ENCODE data around the gene FAM53B. TPM values are rescaled to one million over a fixed set of nuclear protein-coding genes. Genes with fewer than 3 reads are reported as not detected.

Gene FAM53B
- total RNA-seq, 2 experiments from 2014 or later, result 15.1 to 18.0 TPM

DNA sequence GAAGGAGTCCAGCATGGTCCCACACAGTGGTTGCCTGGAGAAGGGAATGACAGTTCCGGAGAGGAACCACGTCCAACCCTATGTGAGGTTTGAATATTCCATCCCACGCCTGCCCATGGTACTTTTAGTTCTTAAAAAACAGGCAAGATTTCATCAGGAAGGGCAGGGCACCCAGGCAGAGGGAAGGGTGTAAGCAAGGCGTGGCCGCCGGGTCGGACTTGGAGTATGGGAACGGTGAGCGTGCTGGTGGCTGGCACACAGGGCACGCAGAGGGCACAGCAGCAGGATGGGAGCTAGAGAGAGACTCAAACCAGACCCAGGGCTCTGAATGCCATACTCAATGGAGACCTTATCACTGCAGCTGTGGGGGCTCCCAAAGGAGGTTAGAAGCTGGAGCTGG, 34.3 kb downstream of the FAM53B start:
- DNase-seq, result no peak
- Mint-ChIP-seq H3K27me3 (no peaks in the 10 kb centered on the region), H3K9me3 (no peaks in the 10 kb centered on the region), H3K4me1 (ENCODE audit: low read depth) (peaks cover 78% of the 10 kb centered on the region), H3K27ac (no peak overlapping the region), H3K4me3 (no peak overlapping the region), H3K36me3 (ENCODE audit: low read depth) (peaks cover 8% of the 10 kb centered on the region)
- ATAC-seq, result no peak
- intact Hi-C loops (cut with micrococcal nuclease), result no loop called here
- TF ChIP-seq, protein P1, sequence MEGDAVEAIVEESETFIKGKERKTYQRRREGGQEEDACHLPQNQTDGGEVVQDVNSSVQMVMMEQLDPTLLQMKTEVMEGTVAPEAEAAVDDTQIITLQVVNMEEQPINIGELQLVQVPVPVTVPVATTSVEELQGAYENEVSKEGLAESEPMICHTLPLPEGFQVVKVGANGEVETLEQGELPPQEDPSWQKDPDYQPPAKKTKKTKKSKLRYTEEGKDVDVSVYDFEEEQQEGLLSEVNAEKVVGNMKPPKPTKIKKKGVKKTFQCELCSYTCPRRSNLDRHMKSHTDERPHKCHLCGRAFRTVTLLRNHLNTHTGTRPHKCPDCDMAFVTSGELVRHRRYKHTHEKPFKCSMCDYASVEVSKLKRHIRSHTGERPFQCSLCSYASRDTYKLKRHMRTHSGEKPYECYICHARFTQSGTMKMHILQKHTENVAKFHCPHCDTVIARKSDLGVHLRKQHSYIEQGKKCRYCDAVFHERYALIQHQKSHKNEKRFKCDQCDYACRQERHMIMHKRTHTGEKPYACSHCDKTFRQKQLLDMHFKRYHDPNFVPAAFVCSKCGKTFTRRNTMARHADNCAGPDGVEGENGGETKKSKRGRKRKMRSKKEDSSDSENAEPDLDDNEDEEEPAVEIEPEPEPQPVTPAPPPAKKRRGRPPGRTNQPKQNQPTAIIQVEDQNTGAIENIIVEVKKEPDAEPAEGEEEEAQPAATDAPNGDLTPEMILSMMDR (IDR thresholded peaks at IDR 0.05), result no peak
- POLR2A ChIA-PET, result interaction anchor here (2.3 to 5.6 kb wide), 2 partner anchors 8 to 12 kb away, joined by 16 to 27 read pairs; no protein-coding TSS in a partner anchor
- CTCF ChIA-PET, result interaction anchor here (3.0 kb wide), 1 partner anchor 32 kb away, joined by 14 read pairs; no protein-coding TSS in a partner anchor

DNA sequence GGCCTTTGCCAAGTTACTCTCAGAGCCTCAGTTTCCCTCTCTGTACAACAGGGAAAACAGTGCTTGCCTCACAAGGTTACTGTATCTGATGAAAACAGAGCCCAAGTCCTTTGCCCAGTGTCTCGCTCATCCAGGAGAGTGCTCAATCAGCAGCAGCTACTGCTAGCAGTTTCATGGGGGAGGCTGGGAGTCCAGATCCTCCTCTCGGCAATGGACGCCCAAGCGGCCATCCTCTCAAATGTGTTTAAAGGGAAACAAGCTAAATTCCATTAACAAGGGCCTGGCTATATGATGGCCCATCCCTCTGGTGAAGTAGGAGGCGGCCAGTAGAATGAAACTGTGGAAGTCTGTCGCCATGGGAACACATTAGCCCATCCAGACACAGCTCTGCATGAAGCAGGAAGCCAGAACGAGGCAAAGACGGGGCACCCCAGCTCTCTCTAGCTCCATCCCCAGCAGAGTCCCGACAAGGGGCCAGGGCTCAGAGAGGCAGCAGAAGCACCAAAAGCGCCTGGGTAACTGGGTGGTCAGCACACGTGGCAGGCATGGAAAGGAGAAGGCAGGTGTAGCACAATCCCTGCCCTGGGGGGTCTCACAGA, 35.2 kb downstream of the FAM53B start:
- ATAC-seq, result no peak
- Mint-ChIP-seq H3K27ac (peak overlapping the region; percentile 21), H3K4me1 (ENCODE audit: low read depth) (peaks cover 81% of the 10 kb centered on the region), H3K27me3 (no peaks in the 10 kb centered on the region), H3K9me3 (no peaks in the 10 kb centered on the region), H3K4me3 (no peak overlapping the region), H3K36me3 (ENCODE audit: low read depth) (peaks cover 13% of the 10 kb centered on the region)
- no peak for DNase-seq
- TF ChIP-seq, protein P1 (IDR thresholded peaks at IDR 0.05), result no peak
- intact Hi-C loops (cut with micrococcal nuclease), result no loop called here
- ChIA-PET POLR2A (interaction anchor here (1.7 to 5.6 kb wide), 3 partner anchors 9 to 19 kb away, joined by 7 to 27 read pairs (median 16); no protein-coding TSS in a partner anchor), CTCF (interaction anchor here (0.8 to 3.0 kb wide), 4 partner anchors 8 to 32 kb away, joined by 3 to 14 read pairs (median 4); no protein-coding TSS in a partner anchor)

DNA sequence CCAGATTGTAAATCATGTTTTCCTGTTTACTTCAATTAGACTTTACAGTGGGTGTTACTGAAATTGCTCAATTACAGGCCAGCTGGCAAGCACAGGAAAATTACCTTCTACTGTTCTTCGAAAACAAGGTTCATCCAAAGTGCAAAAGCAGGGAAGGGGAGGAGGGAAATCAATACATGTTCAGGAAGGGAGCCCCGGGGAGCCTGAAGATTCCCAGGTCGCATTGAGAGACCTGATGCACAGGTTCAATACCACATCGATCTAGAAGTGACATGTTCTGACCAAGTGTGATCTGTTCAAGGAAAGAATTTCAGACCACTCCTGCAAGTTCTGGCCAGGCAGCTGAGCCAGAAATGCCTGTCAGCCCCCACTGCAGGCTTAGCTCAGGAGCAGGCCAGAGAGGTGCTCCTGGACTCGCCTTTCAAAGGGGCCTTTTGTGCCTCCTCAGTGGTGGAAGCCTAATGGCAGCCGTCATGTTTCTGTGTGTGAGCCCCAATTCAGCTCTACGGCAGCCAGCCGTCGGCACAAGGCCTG, 35.9 kb downstream of the FAM53B start:
- H3K9me3 Mint-ChIP-seq, result no peaks in the 10 kb centered on the region
- CTCF ChIA-PET, result interaction anchor here (0.7 to 4.7 kb wide), 7 partner anchors 9 to 33 kb away, joined by 3 to 44 read pairs (median 4); no protein-coding TSS in a partner anchor
- peak overlapping the region; percentile 51 for H3K27ac Mint-ChIP-seq
- H3K4me1 Mint-ChIP-seq (ENCODE audit: low read depth), result peaks cover 77% of the 10 kb centered on the region
- ATAC-seq (no peak), DNase-seq (no peak)
- H3K36me3 Mint-ChIP-seq (ENCODE audit: low read depth), result peaks cover 14% of the 10 kb centered on the region
- H3K4me3 Mint-ChIP-seq, result no peak overlapping the region
- no peaks in the 10 kb centered on the region for H3K27me3 Mint-ChIP-seq
- POLR2A ChIA-PET, result interaction anchor here (1.1 to 5.6 kb wide), 7 partner anchors 9 to 56 kb away, joined by 3 to 27 read pairs (median 7); no protein-coding TSS in a partner anchor
- TF ChIP-seq, protein P1 (IDR thresholded peaks at IDR 0.05), result no peak
- intact Hi-C loops (cut with micrococcal nuclease), result no loop called here

DNA sequence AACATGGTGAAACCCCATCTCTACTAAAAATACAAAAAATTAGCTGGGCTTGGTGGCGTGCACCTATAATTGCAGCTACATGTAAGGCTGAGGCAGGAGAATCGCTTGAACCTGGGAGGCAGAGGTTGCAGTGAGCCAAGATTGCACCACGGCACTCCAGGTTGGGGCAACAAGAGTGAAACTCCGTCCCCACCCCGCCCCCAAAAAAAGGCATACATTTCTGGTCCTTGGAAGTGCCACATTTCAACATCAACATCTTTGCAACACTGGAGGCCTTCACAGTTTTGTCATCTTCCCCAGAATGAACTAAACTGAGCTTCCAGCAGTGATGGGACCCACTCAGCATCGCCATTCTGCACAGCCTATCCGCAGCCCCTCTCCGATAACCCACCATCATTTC, 36.6 kb downstream of the FAM53B start:
- ChIA-PET CTCF (interaction anchor here (0.7 to 4.7 kb wide), 5 partner anchors 10 to 34 kb away, joined by 3 to 44 read pairs (median 7); no protein-coding TSS in a partner anchor), POLR2A (interaction anchor here (1.0 to 5.6 kb wide), 7 partner anchors 10 to 55 kb away, joined by 3 to 27 read pairs (median 5); no protein-coding TSS in a partner anchor)
- Mint-ChIP-seq H3K36me3 (ENCODE audit: low read depth) (peaks cover 13% of the 10 kb centered on the region), H3K4me3 (no peak overlapping the region), H3K9me3 (no peaks in the 10 kb centered on the region), H3K4me1 (ENCODE audit: low read depth) (peaks cover 77% of the 10 kb centered on the region), H3K27me3 (no peaks in the 10 kb centered on the region), H3K27ac (peak overlapping the region; percentile 51)
- DNase-seq, result no peak
- TF ChIP-seq, protein P1 (IDR thresholded peaks at IDR 0.05), result no peak
- no peak for ATAC-seq
- intact Hi-C loops (cut with micrococcal nuclease), result no loop called here

DNA sequence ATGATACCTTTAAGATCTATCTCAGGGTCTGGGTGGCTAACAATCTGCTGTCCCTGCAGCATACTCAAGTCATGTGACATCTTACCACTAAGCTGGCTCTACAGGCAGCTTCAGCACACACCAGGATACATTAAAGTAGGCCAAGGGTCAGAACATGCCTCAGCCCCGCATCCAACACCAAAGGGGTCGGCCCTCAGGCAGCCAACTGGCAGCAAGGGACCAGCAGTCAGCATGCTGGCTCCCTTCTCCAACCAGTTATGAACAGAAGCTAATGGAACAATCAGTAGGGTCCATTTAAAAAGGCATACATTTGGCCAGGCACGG, 37.1 kb downstream of the FAM53B start:
- no peak for DNase-seq
- Mint-ChIP-seq H3K27me3 (no peaks in the 10 kb centered on the region), H3K4me1 (ENCODE audit: low read depth) (peaks cover 79% of the 10 kb centered on the region), H3K4me3 (no peak overlapping the region), H3K27ac (peak overlapping the region; percentile 60), H3K36me3 (ENCODE audit: low read depth) (peaks cover 17% of the 10 kb centered on the region), H3K9me3 (no peaks in the 10 kb centered on the region)
- TF ChIP-seq, protein P1 (IDR thresholded peaks at IDR 0.05), result no peak
- ChIA-PET CTCF (interaction anchor here (1.1 to 4.7 kb wide), 5 partner anchors 10 to 36 kb away, joined by 3 to 44 read pairs (median 9); no protein-coding TSS in a partner anchor), POLR2A (interaction anchor here (1.0 to 5.6 kb wide), 10 partner anchors 7 to 54 kb away, joined by 3 to 27 read pairs (median 4); no protein-coding TSS in a partner anchor)
- intact Hi-C loops (cut with micrococcal nuclease), result no loop called here
- ATAC-seq, result no peak
